Endothelial cell of umbilical vein (primary cell): ENCODE measurements around the gene EFR3B. TPM values are rescaled to one million over a fixed set of nuclear protein-coding genes. Genes with fewer than 3 reads are reported as not detected.

Source experiments
- BruUV-seq: library from RNA; stranded (reverse); fragments of 400-500 nt; replicated peaks from 2 replicates; lab custom pipeline; 2021; lab: Mats Ljungman, UMichigan
- CTCF ChIA-PET: fragments of 300-600, 350-600 bp; sonication (Branson Sonifier 250); formaldehyde crosslinking; loops from one replicate; lab custom pipeline; 2021; ENCODE audit warnings: antibody characterized with exemption, inconsistent platforms; lab: Charles Lee
- POLR2A ChIA-PET: fragments of 300-600, 350-600 bp; sonication (Branson Sonifier 250); formaldehyde crosslinking; loops from one replicate; lab custom pipeline; 2021; ENCODE audit warnings: antibody characterized with exemption, inconsistent platforms; lab: Charles Lee
- DNase-seq: peaks from one replicate; pipeline ENCODE4 v3.0.0-alpha.2; 2011; ENCODE audit warnings: low read depth, low spot score
- FAIRE-seq: peaks from 2 replicates; lab custom pipeline; 2011; peaks lifted over from hg19 to GRCh38; lab: Jason Lieb, UNC
- H2AFZ ChIP-seq: 2 replicates; pipeline ENCODE4 v1.6.0; 2012; ENCODE audit warnings: low read depth, low read length, control low read depth, inconsistent platforms
- H3K27ac ChIP-seq: 2 replicates; pipeline ENCODE4 v1.5.1; 2011; ENCODE audit warnings: low read depth, mild to moderate bottlenecking, control low read depth, low read length, moderate library complexity; ENCODE audit not compliant: insufficient read depth
- H3K27me3 ChIP-seq, 2 experiments: 2 replicates each; pipeline versions ENCODE4 v1.6.0 to v1.6.1; 2011; ENCODE audit warnings: low read length in 2 of 2, mixed read lengths in 1 of 2; ENCODE audit not compliant: control insufficient read depth in 2 of 2, insufficient read depth in 2 of 2
- H3K36me3 ChIP-seq, 2 experiments: 2 replicates in 1 of 2; 3 replicates in 1 of 2; pipeline ENCODE4 v1.5.1; 2011; ENCODE audit warnings: low read length in 2 of 2, mild to moderate bottlenecking in 1 of 2, moderate library complexity in 1 of 2; ENCODE audit not compliant: control insufficient read depth in 2 of 2, insufficient read depth in 2 of 2; ENCODE audit errors: extremely low read depth in 1 of 2
- H3K4me1 ChIP-seq: 3 replicates; pipeline ENCODE4 v1.5.1; 2011; ENCODE audit warnings: mild to moderate bottlenecking, low read length; ENCODE audit not compliant: control insufficient read depth, insufficient read depth; ENCODE audit errors: extremely low read depth
- H3K4me2 ChIP-seq: 2 replicates; pipeline ENCODE4 v1.6.1; 2011; ENCODE audit warnings: low read length, control low read depth, mixed read lengths; ENCODE audit not compliant: insufficient read depth
- H3K4me3 ChIP-seq, 3 experiments: fragments of 200-600 bp in 1 of 3; sonication (generic), shearing (Covaris generic) in 1 of 3; replicated peaks in 1 of 3; 2 replicates each; pipeline ENCODE4 v1.5.1; 2011 to 2016; ENCODE audit warnings: control low read depth in 3 of 3, low read length in 3 of 3, mild to moderate bottlenecking in 2 of 3, inconsistent platforms in 1 of 3, low read depth in 1 of 3, moderate library complexity in 1 of 3; ENCODE audit not compliant: insufficient read depth in 1 of 3
- H3K79me2 ChIP-seq: 2 replicates; pipeline ENCODE4 v1.6.0; 2012; ENCODE audit warnings: low read length, inconsistent platforms; ENCODE audit not compliant: control insufficient read depth, insufficient read depth
- H3K9ac ChIP-seq: replicated peaks from 2 replicates; pipeline ENCODE3; 2011; ENCODE audit warnings: low read length, control low read depth; ENCODE audit not compliant: insufficient read depth; ENCODE audit errors: extremely low read depth
- H3K9me1 ChIP-seq: replicated peaks from 3 replicates; pipeline ENCODE4 v1.6.0; 2011; ENCODE audit warnings: mild to moderate bottlenecking, low read length; ENCODE audit not compliant: control insufficient read depth, insufficient read depth; ENCODE audit errors: extremely low read depth
- H3K9me3 ChIP-seq: replicated peaks from 2 replicates; pipeline ENCODE4 v1.5.1; 2012; ENCODE audit warnings: low read length, inconsistent platforms; ENCODE audit not compliant: control insufficient read depth, insufficient read depth
- H4K20me1 ChIP-seq: replicated peaks from 2 replicates; pipeline ENCODE3; 2011; ENCODE audit warnings: mild to moderate bottlenecking, low read length; ENCODE audit not compliant: control insufficient read depth, insufficient read depth; ENCODE audit errors: extremely low read depth
- EZH2 ChIP-seq: IDR thresholded peaks from 2 replicates; pipeline ENCODE4 v1.6.1; 2012; ENCODE audit warnings: borderline replicate concordance, low read depth, mild to moderate bottlenecking, moderate library complexity, low read length, inconsistent platforms; ENCODE audit not compliant: severe bottlenecking
- FOS ChIP-seq: IDR thresholded peaks from 2 replicates; pipeline ENCODE4 v1.6.1; 2011; ENCODE audit warnings: mild to moderate bottlenecking, low read length, moderate library complexity, borderline replicate concordance; ENCODE audit not compliant: insufficient read depth
- GATA2 ChIP-seq: IDR thresholded peaks from 2 replicates; pipeline ENCODE4 v1.7.0; 2011; ENCODE audit warnings: low read depth, mild to moderate bottlenecking, moderate library complexity, mixed read lengths, low read length; ENCODE audit not compliant: insufficient read length, insufficient read depth
- JUN ChIP-seq: IDR thresholded peaks from 2 replicates; pipeline ENCODE4 v1.6.1; 2011; ENCODE audit warnings: borderline replicate concordance, low read depth; ENCODE audit not compliant: insufficient read length, insufficient read depth
- MYC ChIP-seq: IDR thresholded peaks from one replicate; pipeline ENCODE4 v1.6.1; 2011; ENCODE audit warnings: mild to moderate bottlenecking, low read depth, low read length
- POLR2A ChIP-seq: IDR thresholded peaks from 2 replicates; pipeline ENCODE4 v1.6.1; 2012; ENCODE audit warnings: low read depth, mild to moderate bottlenecking, control low read depth, low read length
- POLR2AphosphoS5 ChIP-seq: IDR thresholded peaks from 2 replicates; pipeline ENCODE4 v1.6.1; 2012; ENCODE audit warnings: low read depth, mild to moderate bottlenecking, control low read depth, low read length, moderate library complexity; ENCODE audit not compliant: insufficient read depth
- dilution Hi-C: fragments of 300-500 bp; cut with MboI; formaldehyde crosslinking; loops from one replicate; pipeline ENCODE4 v1.15.0; 2019; ENCODE audit warnings: low sequenced_read_pairs; ENCODE audit not compliant: extremely low pct_ligation_motif_present
- intact Hi-C: fragments of 100-400 bp; cut with micrococcal nuclease; formaldehyde crosslinking; loops from one replicate; pipeline ENCODE4 v1.10.0; 2022
- polyA plus RNA-seq, 4 experiments: library from polyadenylated mRNA; depleted of rRNA in 3 of 4; stranded (reverse) in 3 of 4; unstranded in 1 of 4; fragments of >200 nt; gene quantifications; 2 replicates each; pipeline versions ENCODE4 v1.2.1 to v1.2.3, GENCODE V29; 2011 to 2012; ENCODE audit warnings: missing spikeins in 1 of 4
- total RNA-seq: library from RNA; stranded (reverse); gene quantifications from 2 replicates; pipeline ENCODE4 v1.2.3, GENCODE V29; 2021
- TF ChIP-seq, protein P1 (sequence below): IDR thresholded peaks from 2 replicates; pipeline ENCODE4 v1.6.1; 2011; ENCODE audit not compliant: insufficient read depth, insufficient read length
- TF ChIP-seq, protein P2 (sequence below), 2 donors: IDR thresholded peaks; 1 replicate in 1 of 2; 2 replicates in 1 of 2; pipeline ENCODE4 v1.5.1; 2011; ENCODE audit warnings: low read length in 2 of 2, mild to moderate bottlenecking in 2 of 2, moderate library complexity in 2 of 2, control low read depth in 1 of 2, inconsistent platforms in 1 of 2, low read depth in 1 of 2; ENCODE audit not compliant: insufficient read depth in 1 of 2; ENCODE audit errors: extremely low read depth in 1 of 2

EFR3B gene
- total and polyA plus RNA-seq, 2 donors (not counting 3 experiments of a cell fraction or from before 2014, with no cell fraction given) = 0.15 to 0.77 TPM

DNA sequence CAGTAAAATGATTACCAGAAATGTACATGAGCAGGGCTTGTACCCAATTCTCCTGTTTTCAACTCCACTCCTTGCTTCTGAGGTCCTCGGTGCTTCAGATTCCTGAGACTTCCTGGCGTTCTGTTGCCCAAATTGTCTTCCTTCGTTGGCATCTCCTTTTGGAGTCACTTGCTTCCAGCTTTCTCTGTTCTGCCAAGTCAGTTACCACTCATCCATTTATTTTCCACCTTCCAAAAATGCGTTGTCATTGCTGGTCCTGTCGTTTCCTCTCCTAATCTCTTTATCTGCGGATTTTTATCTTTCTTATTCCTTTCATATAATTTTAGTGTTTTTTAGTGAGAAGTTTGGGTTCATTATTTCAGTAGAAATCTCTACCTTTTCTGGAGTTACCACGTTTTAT is 18.5 kb upstream of the EFR3B start:
- CTCF ChIA-PET = no interaction called here
- Histone ChIP-seq H3K27ac (no peak overlapping the region), H3K4me2 (no peak overlapping the region), H3K9ac (no peak overlapping the region), H3K4me1 (no peaks in the 10 kb centered on the region), H3K9me3 (no peaks in the 10 kb centered on the region), H3K4me3 (no peak overlapping the region), H2AFZ (no peak overlapping the region), H3K79me2 (no peaks in the 10 kb centered on the region), H3K9me1 (no peaks in the 10 kb centered on the region), H3K36me3 (no peaks in the 10 kb centered on the region), H4K20me1 (no peaks in the 10 kb centered on the region), H3K27me3 (peaks cover 9% of the 10 kb centered on the region in 2 experiments)
- POLR2A ChIA-PET = no interaction called here
- no TSS peak for BruUV-seq
- dilution Hi-C loops = no loop called here
- intact Hi-C loops = no loop called here
- no peak for DNase-seq
- TF ChIP-seq EZH2 (no peak), GATA2 (no peak), JUN (no peak), MYC (no peak), POLR2A (no peak), POLR2AphosphoS5 (no peak), FOS (no peak)
- TF ChIP-seq, protein P1, sequence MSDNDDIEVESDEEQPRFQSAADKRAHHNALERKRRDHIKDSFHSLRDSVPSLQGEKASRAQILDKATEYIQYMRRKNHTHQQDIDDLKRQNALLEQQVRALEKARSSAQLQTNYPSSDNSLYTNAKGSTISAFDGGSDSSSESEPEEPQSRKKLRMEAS = no peak
- TF ChIP-seq, protein P2, sequence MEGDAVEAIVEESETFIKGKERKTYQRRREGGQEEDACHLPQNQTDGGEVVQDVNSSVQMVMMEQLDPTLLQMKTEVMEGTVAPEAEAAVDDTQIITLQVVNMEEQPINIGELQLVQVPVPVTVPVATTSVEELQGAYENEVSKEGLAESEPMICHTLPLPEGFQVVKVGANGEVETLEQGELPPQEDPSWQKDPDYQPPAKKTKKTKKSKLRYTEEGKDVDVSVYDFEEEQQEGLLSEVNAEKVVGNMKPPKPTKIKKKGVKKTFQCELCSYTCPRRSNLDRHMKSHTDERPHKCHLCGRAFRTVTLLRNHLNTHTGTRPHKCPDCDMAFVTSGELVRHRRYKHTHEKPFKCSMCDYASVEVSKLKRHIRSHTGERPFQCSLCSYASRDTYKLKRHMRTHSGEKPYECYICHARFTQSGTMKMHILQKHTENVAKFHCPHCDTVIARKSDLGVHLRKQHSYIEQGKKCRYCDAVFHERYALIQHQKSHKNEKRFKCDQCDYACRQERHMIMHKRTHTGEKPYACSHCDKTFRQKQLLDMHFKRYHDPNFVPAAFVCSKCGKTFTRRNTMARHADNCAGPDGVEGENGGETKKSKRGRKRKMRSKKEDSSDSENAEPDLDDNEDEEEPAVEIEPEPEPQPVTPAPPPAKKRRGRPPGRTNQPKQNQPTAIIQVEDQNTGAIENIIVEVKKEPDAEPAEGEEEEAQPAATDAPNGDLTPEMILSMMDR (IDR thresholded peaks at IDR 0.05; ENCODE audit: extremely low read depth in 1 of 2, insufficient read depth in 1 of 2, low read depth in 1 of 2, low read length in 2 of 2) = no peak
- no peak for FAIRE-seq
